ENCODE measurements around the gene VAMP5. TPM values are rescaled to one million over a fixed set of nuclear protein-coding genes. Genes with fewer than 3 reads are reported as not detected.
A peak's percentile ranks its signal among the peaks of the same experiment; 100 is the strongest.

Gene VAMP5
- total and polyA plus RNA-seq, 2 donors (not counting 3 experiments of a cell fraction or from before 2014, with no cell fraction given) = 186 to 624 TPM

GRCh38 chr2:85595301-85596025 is 11.2 kb downstream of the VAMP5 start, which contains the start of gene RNF181:
RNF181 (plus strand) TSS chr2:85595745; CDS start chr2:85595764, 19 bp downstream.
- TF ChIP-seq POLR2A (IDR thresholded peaks at IDR 0.05; ENCODE audit: low read depth, low read length) (peak; percentile 90), MYC (IDR thresholded peaks at IDR 0.05; ENCODE audit: low read depth, low read length) (no peak), FOS (IDR thresholded peaks at IDR 0.05; ENCODE audit: borderline replicate concordance, insufficient read depth, low read length) (no peak), GATA2 (IDR thresholded peaks at IDR 0.05; ENCODE audit: insufficient read depth, insufficient read length, low read depth, low read length) (no peak), POLR2AphosphoS5 (IDR thresholded peaks at IDR 0.05; ENCODE audit: insufficient read depth, low read depth, low read length) (peak; percentile 89), JUN (IDR thresholded peaks at IDR 0.05; ENCODE audit: borderline replicate concordance, insufficient read depth, insufficient read length, low read depth) (no peak)
- TF ChIP-seq, protein P1, sequence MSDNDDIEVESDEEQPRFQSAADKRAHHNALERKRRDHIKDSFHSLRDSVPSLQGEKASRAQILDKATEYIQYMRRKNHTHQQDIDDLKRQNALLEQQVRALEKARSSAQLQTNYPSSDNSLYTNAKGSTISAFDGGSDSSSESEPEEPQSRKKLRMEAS (IDR thresholded peaks at IDR 0.05; ENCODE audit: insufficient read depth, insufficient read length) = peak; percentile 11
- H3K36me3 ChIP-seq (ENCODE audit: control insufficient read depth in 2 of 2, extremely low read depth in 1 of 2, insufficient read depth in 2 of 2, low read length in 2 of 2) = peaks cover 0 to 40% of the 10 kb centered on the region in 2 experiments
- DNase-seq (ENCODE audit: low read depth, low spot score) (peak; percentile 99), FAIRE-seq (peak; percentile 100)
- CTCF ChIA-PET = interaction anchor here (0.6 to 1.9 kb wide), 11 partner anchors 8 to 241 kb away, joined by 3 to 7 read pairs (median 3); partner anchors contain the start of genes C2orf68, ELMOD3, RETSAT and VAMP8
- POLR2A ChIA-PET = interaction anchor here (0.6 to 1.8 kb wide), 6 partner anchors 8 to 84 kb away, joined by 3 to 8 read pairs (median 4); partner anchors contain the start of genes GGCX and MAT2A
- H3K9ac ChIP-seq (replicated peaks; ENCODE audit: extremely low read depth, insufficient read depth, low read length) = peak within 1 kb of the TSS; percentile 77
- dilution Hi-C loops (cut with MboI; ENCODE audit: extremely low pct_ligation_motif_present, low sequenced_read_pairs) = no loop called here
- H3K9me3 ChIP-seq (replicated peaks; ENCODE audit: control insufficient read depth, insufficient read depth, low read length) = no peaks in the 10 kb centered on the region
- intact Hi-C loops (cut with micrococcal nuclease) = loop anchor here (1.0 kb wide), 2 partner anchors 10 to 42 kb away; no protein-coding TSS in a partner anchor
- H4K20me1 ChIP-seq (replicated peaks; ENCODE audit: control insufficient read depth, extremely low read depth, insufficient read depth, low read length) = no peaks in the 10 kb centered on the region
- peak within 1 kb of the TSS; percentile 39 for H2AFZ ChIP-seq (ENCODE audit: low read depth, low read length)
- H3K9me1 ChIP-seq (replicated peaks; ENCODE audit: control insufficient read depth, extremely low read depth, insufficient read depth, low read length) = no peaks in the 10 kb centered on the region
- H3K79me2 ChIP-seq (ENCODE audit: control insufficient read depth, insufficient read depth, low read length) = peaks cover 28% of the 10 kb centered on the region
- BruUV-seq (replicated peaks) = no TSS peak
- H3K4me2 ChIP-seq (ENCODE audit: insufficient read depth, low read length) = peak within 1 kb of the TSS; percentile 70
- peak within 1 kb of the TSS; percentile 38 to 94 (median 62) for H3K4me3 ChIP-seq (replicated peaks in 1 of 3; ENCODE audit: insufficient read depth in 1 of 3, low read depth in 1 of 3, low read length in 3 of 3)
- H3K4me1 ChIP-seq (ENCODE audit: control insufficient read depth, extremely low read depth, insufficient read depth, low read length) = peaks cover 23% of the 10 kb centered on the region
- H3K27ac ChIP-seq (ENCODE audit: insufficient read depth, low read depth, low read length) = peak within 1 kb of the TSS; percentile 67
- no peaks in the 10 kb centered on the region for H3K27me3 ChIP-seq (ENCODE audit: control insufficient read depth in 2 of 2, insufficient read depth in 2 of 2, low read length in 2 of 2)
